PC-9 (cell line): ENCODE measurements around the gene GPD2. TPM values are rescaled to one million over a fixed set of nuclear protein-coding genes. Genes with fewer than 3 reads are reported as not detected.

Experiments used
- BruUV-seq: library from RNA; stranded (reverse); fragments of 400-500 nt; replicated peaks from 2 replicates; lab custom pipeline; 2021; lab: Mats Ljungman, UMichigan
- CTCF ChIA-PET: fragments of 300-600 bp; sonication (Branson Sonifier 250); formaldehyde crosslinking; loops from one replicate; lab custom pipeline; 2022; ENCODE audit warnings: antibody characterized with exemption; lab: Charles Lee
- POLR2A ChIA-PET: fragments of 300-600 bp; sonication (Branson Sonifier 250); formaldehyde crosslinking; loops from one replicate; lab custom pipeline; 2022; ENCODE audit warnings: antibody characterized with exemption; ENCODE audit not compliant: unreplicated experiment; lab: Charles Lee
- DNase-seq, 2 experiments: peaks; one replicate each; pipeline versions ENCODE4 v3.0.0 to v3.0.0-alpha.2; 2015 to 2022; ENCODE audit warnings: mixed read lengths in 1 of 2
- H2AFZ ChIP-seq: fragments of 200-600 bp; sonication (generic); 2 replicates; pipeline ENCODE4 v1.8.1; 2017; ENCODE audit warnings: antibody characterized with exemption
- H3F3A ChIP-seq: fragments of 200-600 bp; sonication (generic); 2 replicates; pipeline ENCODE4 v1.8.1; 2017; ENCODE audit warnings: antibody characterized with exemption, mild to moderate bottlenecking, low read depth; ENCODE audit not compliant: insufficient read depth
- H3K27ac ChIP-seq: fragments of 200-600 bp; sonication (generic); 2 replicates; pipeline ENCODE4 v1.6.1; 2016; ENCODE audit warnings: mixed run types
- H3K27me3 ChIP-seq: fragments of 200-600 bp; sonication (generic); 2 replicates; pipeline ENCODE4 v1.6.1; 2016; ENCODE audit warnings: low read depth, mixed run types; ENCODE audit not compliant: insufficient read depth
- H3K36me3 ChIP-seq: fragments of 200-600 bp; sonication (generic); 2 replicates; pipeline ENCODE4 v1.6.1; 2016; ENCODE audit warnings: low read depth, mixed run types
- H3K4me1 ChIP-seq: fragments of 200-600 bp; sonication (generic); replicated peaks from 2 replicates; pipeline ENCODE4 v1.6.1; 2016; ENCODE audit warnings: mixed run types; ENCODE audit not compliant: insufficient read depth
- H3K4me2 ChIP-seq: fragments of 200-600 bp; sonication (generic); 2 replicates; pipeline ENCODE4 v1.6.1; 2017; ENCODE audit warnings: mixed run types
- H3K4me3 ChIP-seq: fragments of 200-600 bp; sonication (generic); 2 replicates; pipeline ENCODE4 v1.6.1; 2016; ENCODE audit warnings: mixed run types
- H3K79me2 ChIP-seq: fragments of 200-600 bp; sonication (generic); 2 replicates; pipeline ENCODE4 v1.6.1; 2017; ENCODE audit warnings: low read depth, mixed run types
- H3K9me2 ChIP-seq: fragments of 200-600 bp; sonication (generic); 2 replicates; pipeline ENCODE4 v1.8.1; 2017; ENCODE audit warnings: mild to moderate bottlenecking; ENCODE audit not compliant: insufficient read depth
- H3K9me3 ChIP-seq: fragments of 200-600 bp; sonication (generic); 2 replicates; pipeline ENCODE4 v1.8.1; 2016; ENCODE audit warnings: low read depth; ENCODE audit not compliant: insufficient read depth
- H4K20me1 ChIP-seq: fragments of 200-600 bp; sonication (generic); 2 replicates; pipeline ENCODE4 v1.8.1; 2017; ENCODE audit not compliant: insufficient read depth
- EZH2 ChIP-seq: fragments of 200-600 bp; sonication (generic); IDR thresholded peaks from 2 replicates; pipeline ENCODE4 v1.8.0; 2017; ENCODE audit warnings: antibody characterized with exemption, low read depth
- intact Hi-C: fragments of 100-400 bp; cut with micrococcal nuclease; formaldehyde crosslinking; loops from one replicate; pipeline ENCODE4 v1.10.0; 2022; ENCODE audit not compliant: unreplicated experiment
- total RNA-seq: library from RNA; stranded (reverse); gene quantifications from 2 replicates; pipeline ENCODE4 v1.2.3, GENCODE V29; 2021
- TF ChIP-seq, protein P1 (sequence below): fragments of 200-600 bp; sonication (generic); conservative IDR thresholded peaks from 2 replicates; pipeline ENCODE4 v1.6.1; 2017; ENCODE audit warnings: mixed run types, antibody characterized with exemption, mild to moderate bottlenecking, moderate library complexity

The GPD2 gene
- total RNA-seq, 1 experiment from 2014 or later = 47.1 TPM

GRCh38 chr2:156593594-156593921 lies 157.4 kb downstream of the GPD2 start:
- Histone ChIP-seq H3K4me1 (no peaks in the 10 kb centered on the region), H3F3A (no peaks in the 10 kb centered on the region), H3K9me3 (no peaks in the 10 kb centered on the region), H3K27me3 (no peaks in the 10 kb centered on the region), H3K79me2 (no peaks in the 10 kb centered on the region), H3K9me2 (no peaks in the 10 kb centered on the region), H3K36me3 (no peaks in the 10 kb centered on the region), H3K27ac (no peak overlapping the region), H3K4me2 (no peak overlapping the region), H4K20me1 (no peaks in the 10 kb centered on the region), H2AFZ (no peak overlapping the region), H3K4me3 (no peak overlapping the region)
- TF ChIP-seq, protein P1, sequence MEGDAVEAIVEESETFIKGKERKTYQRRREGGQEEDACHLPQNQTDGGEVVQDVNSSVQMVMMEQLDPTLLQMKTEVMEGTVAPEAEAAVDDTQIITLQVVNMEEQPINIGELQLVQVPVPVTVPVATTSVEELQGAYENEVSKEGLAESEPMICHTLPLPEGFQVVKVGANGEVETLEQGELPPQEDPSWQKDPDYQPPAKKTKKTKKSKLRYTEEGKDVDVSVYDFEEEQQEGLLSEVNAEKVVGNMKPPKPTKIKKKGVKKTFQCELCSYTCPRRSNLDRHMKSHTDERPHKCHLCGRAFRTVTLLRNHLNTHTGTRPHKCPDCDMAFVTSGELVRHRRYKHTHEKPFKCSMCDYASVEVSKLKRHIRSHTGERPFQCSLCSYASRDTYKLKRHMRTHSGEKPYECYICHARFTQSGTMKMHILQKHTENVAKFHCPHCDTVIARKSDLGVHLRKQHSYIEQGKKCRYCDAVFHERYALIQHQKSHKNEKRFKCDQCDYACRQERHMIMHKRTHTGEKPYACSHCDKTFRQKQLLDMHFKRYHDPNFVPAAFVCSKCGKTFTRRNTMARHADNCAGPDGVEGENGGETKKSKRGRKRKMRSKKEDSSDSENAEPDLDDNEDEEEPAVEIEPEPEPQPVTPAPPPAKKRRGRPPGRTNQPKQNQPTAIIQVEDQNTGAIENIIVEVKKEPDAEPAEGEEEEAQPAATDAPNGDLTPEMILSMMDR = no peak
- TF ChIP-seq EZH2 = no peak
- POLR2A ChIA-PET = no interaction called here
- intact Hi-C loops = loop anchor here (5.0 kb wide), 2 partner anchors 299 to 599 kb away; no protein-coding TSS in a partner anchor
- BruUV-seq = no TSS peak
- CTCF ChIA-PET = no interaction called here
- DNase-seq = no peak

DNA sequence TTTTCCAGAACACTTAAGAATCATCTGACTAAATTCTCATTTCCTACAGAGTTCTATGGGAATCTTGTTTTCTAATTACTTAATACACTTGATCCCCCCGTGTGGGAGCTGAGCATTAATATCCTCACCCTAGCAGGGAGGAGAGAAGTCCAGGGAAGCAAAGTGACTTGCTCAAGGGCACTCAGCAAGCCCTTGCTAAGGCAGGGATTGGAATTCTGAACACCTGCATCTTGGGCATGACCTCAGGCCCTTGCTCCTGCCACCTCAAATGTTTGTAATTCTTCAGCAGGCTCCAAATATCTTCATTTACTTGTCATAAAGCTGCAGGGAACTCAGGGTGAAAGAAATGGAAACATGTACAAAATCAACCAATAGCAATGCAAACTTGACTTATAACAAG lies 162.4 kb downstream of the GPD2 start:
- no peak for DNase-seq
- TF ChIP-seq, protein P1 = no peak
- no peak for TF ChIP-seq EZH2
- no peaks in the 10 kb centered on the region for H3F3A ChIP-seq
- no TSS peak for BruUV-seq
- no peaks in the 10 kb centered on the region for H3K27me3 ChIP-seq
- ChIA-PET POLR2A (no interaction called here), CTCF (interaction anchor here (0.6 kb wide), 1 partner anchor 573 kb away, joined by 5 read pairs; no protein-coding TSS in a partner anchor)
- no peak overlapping the region for H2AFZ ChIP-seq
- H3K4me2 ChIP-seq = no peak overlapping the region
- H3K4me1 ChIP-seq = no peaks in the 10 kb centered on the region
- no peak overlapping the region for H3K27ac ChIP-seq
- H3K36me3 ChIP-seq = no peaks in the 10 kb centered on the region
- H3K9me3 ChIP-seq = no peaks in the 10 kb centered on the region
- H4K20me1 ChIP-seq = no peaks in the 10 kb centered on the region
- no peaks in the 10 kb centered on the region for H3K79me2 ChIP-seq
- H3K4me3 ChIP-seq = no peak overlapping the region
- intact Hi-C loops = no loop called here
- H3K9me2 ChIP-seq = no peaks in the 10 kb centered on the region

DNA sequence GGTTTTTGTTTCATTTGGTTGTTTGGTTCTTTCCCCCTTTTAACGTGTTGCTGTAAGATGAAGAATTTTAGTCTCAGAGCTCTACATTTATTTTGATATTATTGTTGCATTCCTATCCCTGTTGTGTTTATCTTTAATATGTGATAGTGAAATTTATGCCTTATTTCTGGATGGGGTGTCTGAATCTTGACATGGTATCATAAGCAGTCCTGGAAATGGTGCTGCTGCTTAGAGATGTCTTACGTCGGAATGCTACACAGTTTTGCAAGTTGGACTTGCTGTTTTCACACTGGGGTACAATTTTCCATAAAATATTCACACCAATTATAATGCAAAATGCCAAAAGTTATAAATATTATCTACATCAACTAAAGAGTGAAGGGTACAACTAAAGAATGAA lies 164.0 kb downstream of the GPD2 start:
- no peaks in the 10 kb centered on the region for H3K4me1 ChIP-seq
- H3K9me2 ChIP-seq = no peaks in the 10 kb centered on the region
- H3K27ac ChIP-seq = no peak overlapping the region
- DNase-seq = no peak
- H3K79me2 ChIP-seq = no peaks in the 10 kb centered on the region
- BruUV-seq = no TSS peak
- CTCF ChIA-PET = no interaction called here
- H2AFZ ChIP-seq = no peak overlapping the region
- POLR2A ChIA-PET = no interaction called here
- H3K4me2 ChIP-seq = no peak overlapping the region
- H4K20me1 ChIP-seq = no peaks in the 10 kb centered on the region
- no peaks in the 10 kb centered on the region for H3F3A ChIP-seq
- TF ChIP-seq, protein P1 = no peak
- TF ChIP-seq EZH2 = no peak
- no peaks in the 10 kb centered on the region for H3K27me3 ChIP-seq
- intact Hi-C loops = no loop called here
- H3K4me3 ChIP-seq = no peak overlapping the region
- no peaks in the 10 kb centered on the region for H3K9me3 ChIP-seq
- no peaks in the 10 kb centered on the region for H3K36me3 ChIP-seq
